Umbilical cord (tissue), 2 donors: ENCODE results near the gene SNCG. TPM values are rescaled to one million over a fixed set of nuclear protein-coding genes. Genes with fewer than 3 reads are reported as not detected.
"Not testable (repeated sequence)": the region's sequence is repeated elsewhere in the genome, so short reads cannot be mapped to it uniquely, and the experiment has no call there.

Experiments
- DNase-seq: peaks from one replicate; pipeline ENCODE4 v3.0.0-alpha.2; 2015; ENCODE audit warnings: low spot score
- total RNA-seq: library from RNA; depleted of rRNA; stranded (reverse); fragments of >200 nt; gene quantifications from one replicate; pipeline ENCODE4 v1.2.3, GENCODE V29; 2014; ENCODE audit warnings: low replicate concordance; ENCODE audit not compliant: insufficient read depth

The SNCG gene
- 5.3 TPM for total RNA-seq

DNA sequence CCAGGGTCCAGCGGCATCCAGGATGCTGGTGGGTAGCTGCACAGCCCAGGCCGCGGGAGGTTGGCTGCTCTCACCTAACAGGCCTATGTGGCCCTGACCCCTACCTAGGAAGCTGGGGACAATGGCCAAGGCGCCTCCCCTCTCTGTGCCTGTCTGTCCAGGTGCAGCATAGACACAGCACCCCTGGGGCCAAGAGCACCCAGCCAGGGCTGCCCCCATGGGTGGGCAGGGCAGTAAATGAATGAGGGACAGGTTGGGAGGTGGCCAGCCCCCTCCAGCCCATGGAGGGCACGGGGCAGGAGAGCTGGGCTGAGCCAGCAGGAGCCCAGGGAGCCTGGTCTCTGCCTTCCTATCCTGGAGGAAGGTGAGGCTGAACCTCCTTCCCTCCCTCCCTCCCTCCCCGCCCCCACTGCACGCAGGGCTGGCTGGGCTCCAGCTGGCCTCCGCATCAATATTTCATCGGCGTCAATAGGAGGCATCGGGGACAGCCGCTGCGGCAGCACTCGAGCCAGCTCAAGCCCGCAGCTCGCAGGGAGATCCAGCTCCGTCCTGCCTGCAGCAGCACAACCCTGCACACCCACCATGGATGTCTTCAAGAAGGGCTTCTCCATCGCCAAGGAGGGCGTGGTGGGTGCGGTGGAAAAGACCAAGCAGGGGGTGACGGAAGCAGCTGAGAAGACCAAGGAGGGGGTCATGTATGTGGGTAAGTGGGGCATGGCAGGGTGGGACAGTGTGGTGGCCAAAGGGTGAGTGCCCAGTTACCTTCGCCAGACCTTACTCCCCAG, at the start of gene SNCG:
Gene SNCG, plus strand, starts transcription at position 484 of the 785 bp plus-strand sequence. Its CDS starts 99 bp downstream, at position 583.
- DNase-seq = no peak

- no peak for DNase-seq
Measured at GRCh38 chr10:86914734-86915133, 43.7 kb upstream of the SNCG start.

DNA sequence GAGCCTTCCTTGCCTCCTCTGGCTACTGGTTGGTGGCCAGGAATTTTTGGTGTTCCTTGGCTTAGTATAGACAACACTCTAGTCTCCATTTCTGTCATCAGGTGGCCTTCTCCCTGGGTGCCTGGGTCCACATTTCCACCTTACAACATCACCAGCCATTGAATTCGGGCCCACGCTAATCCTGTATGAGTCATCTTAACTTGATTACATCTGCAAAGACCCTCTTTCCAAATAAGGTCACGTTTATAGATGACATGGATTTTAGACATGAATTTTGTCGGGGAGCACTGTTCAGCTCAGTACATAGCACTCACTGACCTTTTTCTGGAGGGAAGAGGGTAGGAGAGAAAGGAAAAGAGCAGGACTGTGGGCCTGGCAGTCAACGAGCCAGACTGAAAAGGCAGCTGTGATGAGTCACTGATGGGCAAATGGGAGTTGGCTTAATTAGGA, 40.4 kb upstream of the SNCG start:
- no peak for DNase-seq

DNA sequence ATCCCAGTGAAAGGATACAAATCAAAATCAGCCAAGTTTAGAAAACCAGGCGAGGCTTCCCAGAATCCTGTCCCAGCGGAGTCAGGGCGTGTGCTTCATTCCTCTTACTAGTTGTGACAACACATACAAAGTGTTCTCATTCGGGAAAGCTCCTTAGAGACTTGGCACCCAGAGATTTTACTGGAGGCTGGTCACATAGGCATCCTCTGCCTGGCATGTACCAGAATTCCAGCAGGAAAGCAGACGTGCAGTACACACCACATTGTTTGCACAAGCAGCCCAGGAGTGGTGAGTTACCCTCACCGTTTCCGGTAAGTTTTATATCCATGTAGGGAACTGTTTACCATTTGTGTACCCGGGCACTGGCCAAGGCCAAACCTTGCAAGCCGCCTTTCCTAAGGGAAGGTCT, 35.8 kb upstream of the SNCG start:
- no peak for DNase-seq

DNA sequence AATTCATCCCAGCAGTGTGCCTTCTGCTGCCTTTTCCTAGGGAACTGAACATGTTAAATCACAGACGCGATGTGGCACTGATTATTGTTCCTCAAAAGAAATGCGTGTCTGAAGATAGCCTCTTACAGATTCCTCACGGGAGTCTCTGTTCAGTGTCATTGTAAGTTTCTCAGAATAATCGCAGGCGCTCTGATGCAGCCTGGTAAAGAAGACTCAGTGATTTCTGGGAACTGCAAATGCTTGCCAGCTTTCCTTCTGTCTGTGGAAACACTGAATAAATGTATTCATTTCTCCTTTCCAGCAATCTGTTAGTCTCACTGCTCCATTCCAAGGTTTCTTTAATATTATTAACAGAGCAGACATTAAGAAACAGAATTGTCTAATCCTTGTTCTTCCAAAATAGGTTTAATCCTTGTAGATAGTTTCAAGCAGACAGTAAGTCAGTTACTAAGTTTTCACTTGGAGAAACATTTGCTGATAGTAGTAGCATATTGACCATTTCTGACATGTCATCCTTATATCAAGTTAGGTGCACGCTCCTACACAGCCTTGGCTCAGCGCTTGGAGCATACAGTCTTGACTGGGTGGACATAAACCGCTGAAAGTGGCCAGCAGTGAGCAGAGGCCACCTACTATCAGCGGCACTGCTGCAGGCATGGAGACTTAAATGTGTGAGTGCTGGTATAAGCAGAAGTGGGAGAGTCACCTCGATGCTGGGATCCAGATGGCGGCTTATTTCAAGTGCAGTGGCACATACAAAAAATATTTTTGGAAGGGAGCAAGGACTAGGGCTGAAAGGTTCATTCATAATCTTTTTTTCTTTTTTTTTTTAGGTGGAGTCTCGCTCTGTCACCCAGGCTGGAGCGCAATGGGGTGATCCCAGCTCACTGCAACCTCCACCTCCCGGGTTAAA, 28.7 kb upstream of the SNCG start:
- peak; percentile 77 for DNase-seq

DNA sequence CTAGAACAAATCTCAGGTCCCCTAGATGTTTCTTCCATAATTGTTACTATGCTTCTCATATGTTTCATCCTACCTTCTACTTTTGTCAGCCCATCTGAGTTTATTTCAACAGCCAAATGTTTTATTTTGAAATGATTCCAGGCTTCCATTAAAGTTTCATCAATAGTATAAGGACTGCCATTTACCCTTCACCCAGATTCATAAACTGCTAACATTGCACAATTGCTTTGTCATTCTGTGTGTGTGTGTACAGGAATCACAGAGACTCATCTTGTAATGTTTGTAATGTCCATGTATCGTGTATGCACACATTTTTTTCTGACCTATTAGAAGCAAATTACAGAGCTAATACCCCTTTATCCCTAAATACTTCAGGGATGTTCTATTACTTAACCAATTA, 26.5 kb upstream of the SNCG start:
- DNase-seq = no peak

DNA sequence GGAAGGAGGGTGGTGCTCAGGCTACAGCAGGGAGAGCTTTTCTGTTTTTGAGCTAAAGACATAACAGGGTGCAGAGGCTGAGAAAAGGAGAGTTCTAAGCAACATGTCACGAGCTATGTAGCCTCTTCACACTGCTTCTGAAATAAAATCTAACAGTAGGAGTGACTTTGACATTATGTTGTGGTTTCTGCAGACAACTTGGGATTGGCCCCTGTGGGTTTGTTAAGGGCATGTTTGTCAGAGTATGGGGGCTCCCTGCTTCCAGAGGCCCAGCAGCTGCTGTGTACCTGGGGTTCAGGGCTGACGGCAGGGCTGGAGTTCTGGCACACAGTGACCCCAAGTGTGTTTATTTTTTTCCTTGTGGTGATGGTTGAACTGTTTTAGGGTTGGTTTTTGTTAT, 25.7 kb upstream of the SNCG start:
- DNase-seq = no peak

- not testable (repeated sequence) for DNase-seq
Measured at GRCh38 chr10:86934162-86934711, 24.2 kb upstream of the SNCG start.

GRCh38 chr10:86936661-86937501, 21.5 kb upstream of the SNCG start:
- DNase-seq = no peak

- no peak for DNase-seq
Measured at GRCh38 chr10:86937502-86938154, 20.8 kb upstream of the SNCG start.

GRCh38 chr10:86938260-86938659, 20.1 kb upstream of the SNCG start:
- DNase-seq = no peak

DNA sequence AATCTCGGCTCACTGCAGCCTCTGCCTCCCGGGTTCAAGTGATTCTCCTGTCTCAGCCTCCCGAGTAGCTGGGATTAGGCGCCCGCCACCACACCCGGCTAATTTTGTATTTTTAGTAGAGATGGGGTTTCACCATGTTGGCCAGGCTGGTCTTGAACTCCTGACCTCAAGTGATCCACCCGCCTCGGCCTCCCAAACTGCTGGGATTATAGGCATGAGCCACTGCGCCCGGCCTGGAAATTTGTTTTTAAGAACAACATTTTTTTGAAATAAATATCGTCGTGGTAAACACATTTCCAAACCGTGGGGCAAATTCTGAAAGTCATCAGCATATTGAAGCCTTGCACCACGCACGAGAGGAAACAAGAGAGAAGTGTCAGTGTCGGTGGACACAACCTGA, 18.3 kb upstream of the SNCG start:
- DNase-seq = not testable (repeated sequence)

DNA sequence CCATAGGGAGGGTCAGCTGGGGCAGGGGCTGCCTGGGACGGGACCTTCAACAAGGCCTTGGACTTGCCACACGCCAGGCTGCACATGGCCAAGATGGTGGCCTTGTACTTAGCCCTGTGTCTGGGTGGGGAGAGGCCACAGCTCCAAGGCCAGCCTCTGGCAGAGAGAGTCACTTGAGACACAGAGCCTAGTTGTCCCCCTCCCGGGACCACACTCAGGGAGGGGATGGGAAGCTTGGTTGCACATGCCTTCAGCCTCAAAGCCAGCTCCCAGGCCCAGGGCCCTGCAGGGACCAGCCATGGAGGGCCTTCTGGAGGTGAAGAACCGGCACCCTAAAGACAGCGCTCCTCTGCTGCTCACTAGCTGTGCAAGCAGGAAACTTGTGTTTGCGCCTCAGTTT, 17.7 kb upstream of the SNCG start:
- no peak for DNase-seq

DNA sequence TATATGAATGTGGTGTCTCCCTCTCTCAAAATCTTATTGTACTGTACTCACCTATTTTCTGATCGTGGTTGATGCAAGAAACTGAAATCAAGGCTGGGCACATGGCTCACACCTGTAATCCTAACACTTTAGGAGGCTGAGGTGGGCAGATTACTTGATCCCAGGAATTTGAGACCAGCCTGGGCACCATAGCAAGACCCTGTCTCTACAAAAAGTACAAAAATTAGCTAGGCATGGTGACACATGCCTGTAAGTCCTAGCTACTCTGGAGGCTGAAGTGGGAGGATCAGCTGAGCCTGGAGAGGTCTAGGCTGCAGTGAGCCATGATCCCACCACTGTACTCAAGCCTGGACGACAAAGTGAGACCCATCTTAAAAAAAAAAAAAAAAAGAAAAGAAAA, 17.0 kb upstream of the SNCG start:
- no peak for DNase-seq

DNA sequence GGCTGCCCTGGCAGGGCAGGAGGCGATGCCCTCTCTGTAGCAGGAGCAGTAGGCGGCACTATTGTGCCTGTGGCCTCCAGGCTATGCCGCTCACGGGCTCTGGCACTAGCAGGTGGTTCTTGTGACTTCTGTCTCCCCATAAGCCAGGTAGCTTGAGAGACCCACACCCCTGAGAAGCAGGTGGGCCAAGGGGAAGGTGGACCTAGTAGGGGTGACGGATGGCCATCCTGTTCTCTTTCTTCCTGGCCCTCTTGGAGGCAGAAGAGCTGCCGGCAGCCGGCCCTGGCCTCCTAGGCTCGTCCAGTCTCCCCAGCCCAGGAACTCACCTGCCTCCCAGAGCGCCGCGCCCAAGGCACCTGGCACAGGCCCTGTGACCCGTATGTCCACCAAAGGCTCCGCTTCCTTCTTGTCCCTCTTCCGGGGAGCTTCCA, 16.4 kb upstream of the SNCG start:
- DNase-seq = no peak

DNA sequence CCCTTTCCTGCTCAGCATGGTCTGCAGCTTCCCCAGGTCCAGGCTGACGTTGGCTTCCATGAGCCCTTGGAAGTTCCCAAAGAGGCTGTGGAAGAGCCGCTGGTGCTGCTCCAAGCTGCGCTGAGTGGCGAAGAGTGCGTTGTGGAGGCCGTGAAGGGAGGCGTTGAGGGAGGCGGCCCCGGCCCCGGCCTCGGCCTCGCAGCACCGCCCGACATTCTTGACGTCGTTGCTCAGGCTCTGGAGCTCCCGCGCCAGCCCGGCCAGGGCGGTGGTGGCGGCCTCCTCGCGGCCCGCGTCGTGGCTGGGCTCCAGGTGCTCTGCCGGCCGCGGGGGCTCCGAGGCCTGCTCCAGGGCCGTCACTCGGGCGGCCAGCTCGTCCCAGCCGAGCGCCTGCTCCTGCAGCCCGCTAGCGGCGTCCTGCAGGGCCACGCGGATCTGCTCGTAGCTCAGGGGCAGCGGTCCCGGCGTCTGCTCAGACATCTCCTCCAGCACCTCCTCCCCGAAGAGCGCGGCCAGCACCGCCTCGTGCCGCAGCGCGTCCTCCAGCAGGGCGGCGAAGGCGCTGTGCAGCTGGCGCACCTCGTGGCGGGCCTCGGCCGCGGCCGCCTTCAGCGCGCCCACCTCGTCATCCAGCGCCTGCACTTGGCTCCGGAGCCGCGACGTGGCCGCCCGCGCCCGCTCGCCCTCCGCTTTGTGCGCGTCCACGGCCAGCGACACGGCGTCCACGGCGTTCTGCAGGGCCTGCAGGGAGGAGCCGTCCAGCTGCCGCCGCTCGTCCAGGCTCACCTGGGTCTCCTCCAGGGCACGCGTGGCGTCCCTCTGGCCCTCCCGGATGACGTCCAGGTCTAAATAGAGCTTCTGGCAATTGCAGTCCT, 15.7 kb upstream of the SNCG start:
- DNase-seq = no peak

GRCh38 chr10:86943316-86944030, 14.9 kb upstream of the SNCG start:
- DNase-seq = no peak

DNA sequence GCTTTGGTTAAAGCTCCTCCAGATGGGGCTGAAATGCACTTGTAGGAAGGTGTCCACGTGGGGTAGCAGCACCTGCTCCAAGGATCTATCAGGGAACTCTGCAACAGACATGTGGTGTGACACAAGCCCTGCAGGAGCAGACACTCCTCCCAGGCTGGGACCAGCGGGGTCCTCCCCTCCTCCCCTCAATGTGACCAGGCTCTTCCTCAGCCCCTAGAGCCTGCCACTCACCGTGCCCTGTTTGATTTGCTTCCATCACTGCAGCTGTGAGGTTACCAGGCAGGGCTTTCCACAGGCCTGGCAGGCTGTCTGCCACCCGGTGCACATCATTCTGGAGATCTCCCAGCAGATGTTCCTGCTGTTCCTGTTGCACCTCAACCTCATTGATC, 14.4 kb upstream of the SNCG start:
- no peak for DNase-seq

DNA sequence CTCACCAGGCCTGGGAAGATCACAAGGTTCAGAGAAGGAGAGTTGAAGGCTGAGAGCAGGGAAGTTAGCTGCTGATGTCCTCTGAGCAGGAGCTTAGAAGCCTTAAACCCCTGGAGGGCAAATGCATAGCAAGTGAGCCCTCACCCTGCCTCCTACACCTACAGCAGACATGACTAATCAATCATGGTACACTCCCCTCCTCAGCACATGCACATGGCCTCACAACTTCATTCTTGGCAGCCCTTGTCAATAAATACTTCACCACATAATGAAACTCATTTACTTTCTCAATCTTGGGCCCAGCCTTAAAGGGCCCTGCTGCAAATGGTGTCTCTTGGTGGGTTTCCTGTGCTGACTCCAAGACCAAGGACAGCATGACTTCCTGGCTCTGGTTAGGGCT, 13.9 kb upstream of the SNCG start:
- no peak for DNase-seq
